Measurements from ENCODE around the gene FSHB. TPM values are rescaled to one million over a fixed set of nuclear protein-coding genes. Genes with fewer than 3 reads are reported as not detected.

Gene FSHB
- total RNA-seq, 1 experiment from 2014 or later, result not detected

- no peaks in the 10 kb centered on the region for H3K4me1 Mint-ChIP-seq
- Histone ChIP-seq H3K4me1 (ENCODE audit: insufficient read depth, low read length) (no peaks in the 10 kb centered on the region), H4K20me1 (ENCODE audit: control insufficient read depth, insufficient read depth, insufficient read length) (no peaks in the 10 kb centered on the region), H3K79me2 (ENCODE audit: insufficient read depth, low read length) (no peaks in the 10 kb centered on the region), H3T11ph (ENCODE audit: low read length) (no peak overlapping the region), H4K91ac (ENCODE audit: insufficient read length, low read depth, low read length) (no peak overlapping the region), H3K56ac (ENCODE audit: insufficient read length, low read depth, low read length) (no peak overlapping the region), H2AK5ac (ENCODE audit: insufficient read length, low read length) (no peak overlapping the region), H2BK20ac (ENCODE audit: low read depth, low read length, poor library complexity, severe bottlenecking) (no peak overlapping the region), H3K4me2 (ENCODE audit: insufficient read depth, insufficient read length, low read length) (no peak overlapping the region), H4K8ac (replicated peaks; ENCODE audit: insufficient read length, low read depth, low read length) (no peak overlapping the region), H3K14ac (ENCODE audit: insufficient read depth, low read length) (no peak overlapping the region), H3K23me2 (ENCODE audit: insufficient read length, low read depth, low read length, poor library complexity, severe bottlenecking) (no peaks in the 10 kb centered on the region), H2AFZ (ENCODE audit: low read length) (no peak overlapping the region), H3K79me1 (ENCODE audit: insufficient read depth, low read depth, low read length, poor library complexity, severe bottlenecking) (no peaks in the 10 kb centered on the region), H3K9me3 (ENCODE audit: control insufficient read depth, low read depth, low read length) (no peaks in the 10 kb centered on the region), H3K27ac (ENCODE audit: insufficient read length, low read depth, low read length) (no peak overlapping the region), H3K23ac (ENCODE audit: insufficient read length, low read depth, low read length) (no peak overlapping the region), H3K4ac (ENCODE audit: low read depth, low read length) (no peak overlapping the region), H4K5ac (ENCODE audit: insufficient read length, low read depth, low read length) (no peak overlapping the region), H2BK5ac (ENCODE audit: insufficient read length, low read length) (no peak overlapping the region), H2BK12ac (ENCODE audit: insufficient read length, low read depth, low read length) (no peak overlapping the region), H3K18ac (ENCODE audit: insufficient read length, low read depth, low read length) (no peak overlapping the region), H2BK15ac (ENCODE audit: low read depth, low read length) (no peak overlapping the region), H2BK120ac (ENCODE audit: low read depth, low read length, poor library complexity, severe bottlenecking) (no peak overlapping the region), H3K27me3 (ENCODE audit: insufficient read depth, low read length) (no peaks in the 10 kb centered on the region), H3K9ac (ENCODE audit: extremely low read depth, insufficient read length, low read length) (no peak overlapping the region)
- H3K9me3 Mint-ChIP-seq, result no peaks in the 10 kb centered on the region
- no peaks in the 10 kb centered on the region for H3K36me3 Mint-ChIP-seq (ENCODE audit: insufficient read depth in 1 of 3, low read depth in 3 of 3)
- TF ChIP-seq CTCF (conservative IDR thresholded peaks at IDR 0.05), result no peak
- H3K4me3 Mint-ChIP-seq, result no peak overlapping the region
- no peak overlapping the region for H3K27ac Mint-ChIP-seq
- no peak for DNase-seq
- H3K27me3 Mint-ChIP-seq (ENCODE audit: low read depth), result peaks cover 6% of the 10 kb centered on the region
Measured at GRCh38 chr11:30277176-30277575, 46.4 kb downstream of the FSHB start.

Measured in H9 (cell line).